ENCODE results near the gene ARID4B.
A peak's percentile ranks its signal among the peaks of the same experiment; 100 is the strongest.
"Not testable (repeated sequence)": the region's sequence is repeated elsewhere in the genome, so short reads cannot be mapped to it uniquely, and the experiment has no call there.

ARID4B gene

GRCh38 chr1:235181561-235182245 lies 146.3 kb downstream of the ARID4B start:
- CTCF ChIA-PET, result interaction anchor here (0.8 kb wide), 1 partner anchor 11 kb away, joined by 3 read pairs; no protein-coding TSS in a partner anchor
- no peaks in the 10 kb centered on the region for H3K9me3 Mint-ChIP-seq
- H3K4me3 Mint-ChIP-seq, result no peak overlapping the region
- DNase-seq, result no peak
- H3K27ac Mint-ChIP-seq, result no peak overlapping the region
- H3K27me3 Mint-ChIP-seq, result no peaks in the 10 kb centered on the region
- H3K36me3 Mint-ChIP-seq, result peaks cover 35% of the 10 kb centered on the region
- H3K4me1 Mint-ChIP-seq, result no peaks in the 10 kb centered on the region

GRCh38 chr1:235180916-235181460 lies 147.0 kb downstream of the ARID4B start:
- Mint-ChIP-seq H3K9me3 (no peaks in the 10 kb centered on the region), H3K27ac (no peak overlapping the region), H3K4me3 (no peak overlapping the region), H3K4me1 (no peaks in the 10 kb centered on the region), H3K27me3 (no peaks in the 10 kb centered on the region), H3K36me3 (peaks cover 38% of the 10 kb centered on the region)
- no peak for DNase-seq
- CTCF ChIA-PET, result no interaction called here

GRCh38 chr1:235176486-235176885 lies 151.5 kb downstream of the ARID4B start:
- CTCF ChIA-PET, result no interaction called here
- Mint-ChIP-seq H3K36me3 (peaks cover 43% of the 10 kb centered on the region), H3K27ac (no peak overlapping the region)

GRCh38 chr1:235169986-235170385 lies 158.0 kb downstream of the ARID4B start:
- CTCF ChIA-PET, result no interaction called here
- no peaks in the 10 kb centered on the region for H3K9me3 Mint-ChIP-seq
- DNase-seq, result no peak
- no peaks in the 10 kb centered on the region for H3K4me1 Mint-ChIP-seq
- no peak overlapping the region for H3K27ac Mint-ChIP-seq
- H3K27me3 Mint-ChIP-seq, result no peaks in the 10 kb centered on the region
- peaks cover 34% of the 10 kb centered on the region for H3K36me3 Mint-ChIP-seq
- H3K4me3 Mint-ChIP-seq, result no peak overlapping the region

More at GRCh38 chr1:235176486-235176885, 151.5 kb downstream of the ARID4B start:
- no peak for DNase-seq
- Mint-ChIP-seq H3K27me3 (no peaks in the 10 kb centered on the region), H3K9me3 (no peaks in the 10 kb centered on the region), H3K4me1 (no peaks in the 10 kb centered on the region), H3K4me3 (no peak overlapping the region)

- no peaks in the 10 kb centered on the region for H3K4me1 Mint-ChIP-seq
- H3K4me3 Mint-ChIP-seq, result no peak overlapping the region
- peaks cover 31% of the 10 kb centered on the region for H3K36me3 Mint-ChIP-seq
- H3K27me3 Mint-ChIP-seq, result no peaks in the 10 kb centered on the region
- H3K9me3 Mint-ChIP-seq, result no peaks in the 10 kb centered on the region
- DNase-seq, result no peak
- H3K27ac Mint-ChIP-seq, result no peak overlapping the region
- CTCF ChIA-PET, result no interaction called here
These were observed 159.6 kb downstream of the ARID4B start for GRCh38 chr1:235168375-235168774.

- H3K27ac Mint-ChIP-seq, result peak overlapping the region; percentile 98
- H3K36me3 Mint-ChIP-seq, result peaks cover 23% of the 10 kb centered on the region
- H3K4me3 Mint-ChIP-seq, result peak overlapping the region; percentile 97
- H3K9me3 Mint-ChIP-seq, result no peaks in the 10 kb centered on the region
- CTCF ChIA-PET, result interaction anchor here (1.4 kb wide), 2 partner anchors 57 to 210 kb away, joined by 4 read pairs; no protein-coding TSS in a partner anchor
- H3K4me1 Mint-ChIP-seq, result peaks cover 26% of the 10 kb centered on the region
- H3K27me3 Mint-ChIP-seq, result no peaks in the 10 kb centered on the region
- DNase-seq, result peak; percentile 32
These were observed 166.2 kb downstream of the ARID4B start for GRCh38 chr1:235161685-235162327.

- DNase-seq, result peak; percentile 95
- Mint-ChIP-seq H3K4me1 (peaks cover 26% of the 10 kb centered on the region), H3K4me3 (peak within 1 kb of the TSS; percentile 97), H3K27ac (peak within 1 kb of the TSS; percentile 98), H3K9me3 (no peaks in the 10 kb centered on the region), H3K27me3 (no peaks in the 10 kb centered on the region), H3K36me3 (peaks cover 23% of the 10 kb centered on the region)
- CTCF ChIA-PET, result interaction anchor here (0.6 to 1.4 kb wide), 4 partner anchors 14 to 255 kb away, joined by 4 to 5 read pairs (median 4); no protein-coding TSS in a partner anchor
These were observed 166.9 kb downstream of the ARID4B start, which contains the start of gene RBM34 for GRCh38 chr1:235160957-235161684. Gene RBM34, minus strand, starts transcription at chr1:235161250. Its CDS starts 24 bp downstream, at chr1:235161226.

- Mint-ChIP-seq H3K27ac (peak overlapping the region; percentile 98), H3K27me3 (no peaks in the 10 kb centered on the region), H3K4me1 (peaks cover 26% of the 10 kb centered on the region), H3K36me3 (peaks cover 23% of the 10 kb centered on the region), H3K4me3 (peak overlapping the region; percentile 97), H3K9me3 (no peaks in the 10 kb centered on the region)
- CTCF ChIA-PET, result interaction anchor here (0.6 to 1.4 kb wide), 4 partner anchors 13 to 256 kb away, joined by 4 to 5 read pairs (median 4); no protein-coding TSS in a partner anchor
- DNase-seq, result no peak
These were observed 167.5 kb downstream of the ARID4B start for GRCh38 chr1:235160383-235160956.

- Mint-ChIP-seq H3K27ac (peak overlapping the region; percentile 82), H3K36me3 (peaks cover 24% of the 10 kb centered on the region), H3K4me3 (peak overlapping the region; percentile 97), H3K4me1 (peaks cover 27% of the 10 kb centered on the region)
- not testable (repeated sequence) for H3K9me3 Mint-ChIP-seq, DNase-seq, H3K27me3 Mint-ChIP-seq
- CTCF ChIA-PET, result interaction anchor here (0.8 kb wide), 1 partner anchor 256 kb away, joined by 3 read pairs; no protein-coding TSS in a partner anchor
These were observed 168.0 kb downstream of the ARID4B start for GRCh38 chr1:235159930-235160329.

- CTCF ChIA-PET, result interaction anchor here (0.8 kb wide), 1 partner anchor 257 kb away, joined by 3 read pairs; no protein-coding TSS in a partner anchor
- H3K27me3 Mint-ChIP-seq, H3K4me3 Mint-ChIP-seq, H3K9me3 Mint-ChIP-seq, DNase-seq, H3K27ac Mint-ChIP-seq: not testable (repeated sequence)
- peaks cover 26% of the 10 kb centered on the region for H3K36me3 Mint-ChIP-seq
- H3K4me1 Mint-ChIP-seq, result peaks cover 31% of the 10 kb centered on the region
These were observed 168.7 kb downstream of the ARID4B start for GRCh38 chr1:235159284-235159683.

- no peaks in the 10 kb centered on the region for H3K9me3 Mint-ChIP-seq
- H3K4me3 Mint-ChIP-seq, result no peak overlapping the region
- CTCF ChIA-PET, result no interaction called here
- H3K36me3 Mint-ChIP-seq, result peaks cover 30% of the 10 kb centered on the region
- H3K4me1 Mint-ChIP-seq, result peaks cover 31% of the 10 kb centered on the region
- no peak for DNase-seq
- no peak overlapping the region for H3K27ac Mint-ChIP-seq
- H3K27me3 Mint-ChIP-seq, result no peaks in the 10 kb centered on the region
These were observed 169.3 kb downstream of the ARID4B start for GRCh38 chr1:235158680-235159079.

GRCh38 chr1:235157150-235157549 lies 170.8 kb downstream of the ARID4B start:
- H3K9me3 Mint-ChIP-seq, result no peaks in the 10 kb centered on the region
- no peak for DNase-seq
- CTCF ChIA-PET, result interaction anchor here (0.6 to 1.4 kb wide), 3 partner anchors 11 to 248 kb away, joined by 3 read pairs; no protein-coding TSS in a partner anchor
- peaks cover 30% of the 10 kb centered on the region for H3K4me1 Mint-ChIP-seq
- H3K4me3 Mint-ChIP-seq, result no peak overlapping the region
- H3K27ac Mint-ChIP-seq, result no peak overlapping the region
- H3K36me3 Mint-ChIP-seq, result peaks cover 33% of the 10 kb centered on the region
- no peaks in the 10 kb centered on the region for H3K27me3 Mint-ChIP-seq

GRCh38 chr1:235156740-235157139 lies 171.2 kb downstream of the ARID4B start:
- no peak overlapping the region for H3K4me3 Mint-ChIP-seq
- CTCF ChIA-PET, result interaction anchor here (1.4 kb wide), 1 partner anchor 10 kb away, joined by 3 read pairs; no protein-coding TSS in a partner anchor
- no peaks in the 10 kb centered on the region for H3K27me3 Mint-ChIP-seq
- H3K4me1 Mint-ChIP-seq, result peaks cover 26% of the 10 kb centered on the region
- DNase-seq, result no peak
- no peaks in the 10 kb centered on the region for H3K9me3 Mint-ChIP-seq
- H3K36me3 Mint-ChIP-seq, result peaks cover 33% of the 10 kb centered on the region
- no peak overlapping the region for H3K27ac Mint-ChIP-seq
